Stimulated activated CD8-positive, alpha-beta memory T cell treated with anti-CD3 and anti-CD28 coated beads, Interleukin-7, amount 100 ng/mL, for 24 hours (primary cell): ENCODE data around the gene GARIN5B.
"Not testable (repeated sequence)": the region's sequence is repeated elsewhere in the genome, so short reads cannot be mapped to it uniquely, and the experiment has no call there.

Experiments
- DNase-seq: peaks from one replicate; pipeline ENCODE4 v3.0.0-alpha.2; 2020; ENCODE audit warnings: low read depth

GARIN5B gene

GRCh38 chr19:55362990-55363716, at the start of gene GARIN5B:
TSS of gene GARIN5B (minus strand) at chr19:55363260. CDS start at chr19:55363066, 194 bp downstream.
- no peak for DNase-seq

DNA sequence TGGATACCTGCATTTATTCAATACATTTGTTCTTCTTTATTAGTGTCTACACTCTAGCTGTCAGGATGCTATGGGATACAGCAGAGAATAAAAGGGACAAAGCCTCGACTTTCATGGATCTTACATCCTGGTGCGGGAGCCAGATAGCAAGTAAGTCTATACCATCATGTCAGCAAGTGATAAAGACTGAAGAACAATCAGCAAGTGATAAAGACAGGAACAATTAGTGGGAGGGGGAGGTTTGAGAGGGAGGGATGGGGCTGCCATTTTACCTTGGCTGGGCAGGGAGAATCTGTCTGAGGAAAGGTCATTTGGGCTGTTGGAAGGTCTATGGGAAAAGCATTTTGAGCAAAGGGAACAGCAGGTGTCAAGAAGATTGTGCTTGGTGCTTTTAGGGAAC, 47.1 kb upstream of the GARIN5B start:
- no peak for DNase-seq

GRCh38 chr19:55409179-55409578, 46.1 kb upstream of the GARIN5B start:
- DNase-seq = not testable (repeated sequence)

GRCh38 chr19:55408533-55408872, 45.4 kb upstream of the GARIN5B start:
- no peak for DNase-seq

GRCh38 chr19:55407800-55408532, 44.9 kb upstream of the GARIN5B start:
- peak; percentile 93 for DNase-seq

GRCh38 chr19:55407550-55407799, 44.4 kb upstream of the GARIN5B start, which contains the start of gene UBE2S:
TSS of gene UBE2S (minus strand) at chr19:55407788. CDS start at chr19:55407589, 199 bp downstream.
- not testable (repeated sequence) for DNase-seq

GRCh38 chr19:55406826-55407549, 43.9 kb upstream of the GARIN5B start:
- no peak for DNase-seq

GRCh38 chr19:55406091-55406825, 43.2 kb upstream of the GARIN5B start:
- no peak for DNase-seq

DNA sequence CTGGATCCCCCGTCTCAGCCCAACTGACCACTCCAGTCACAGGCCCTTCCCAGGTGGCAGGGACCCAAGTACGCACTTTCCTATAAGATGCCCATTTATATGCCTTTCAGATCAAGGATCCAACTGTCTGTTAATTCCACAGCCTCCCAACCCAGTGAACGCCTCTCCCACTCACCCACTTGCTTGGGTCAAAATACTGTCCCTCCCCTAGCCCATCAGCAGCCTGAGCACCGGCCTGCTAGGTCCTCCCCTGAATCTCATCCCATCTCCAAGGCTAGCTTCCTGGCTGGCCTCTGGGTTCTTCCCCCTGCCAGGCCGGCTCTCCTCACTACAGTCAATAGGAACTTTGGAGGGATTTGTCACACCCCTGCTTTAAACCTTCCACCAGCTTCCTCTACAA, 42.6 kb upstream of the GARIN5B start:
- DNase-seq = no peak

DNA sequence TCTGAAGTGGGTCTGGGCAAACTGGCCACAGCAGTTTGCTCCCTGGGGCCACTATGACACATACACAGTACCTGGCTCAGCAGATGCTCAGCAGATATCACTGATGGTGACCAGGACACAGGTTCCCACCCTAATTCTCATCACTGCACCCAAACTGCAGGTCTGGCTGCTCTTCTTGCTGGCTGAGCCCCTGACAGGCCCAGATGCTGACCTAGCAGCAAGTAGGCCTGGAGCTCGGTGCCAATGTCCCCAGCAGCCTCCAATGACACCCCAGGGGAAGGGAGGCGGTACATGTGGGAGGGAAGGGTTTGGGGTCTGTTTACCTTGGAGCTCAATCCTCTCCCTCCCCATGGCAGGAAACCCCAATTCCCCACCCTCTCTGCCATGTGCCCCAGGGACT, 39.4 kb upstream of the GARIN5B start:
- no peak for DNase-seq

DNA sequence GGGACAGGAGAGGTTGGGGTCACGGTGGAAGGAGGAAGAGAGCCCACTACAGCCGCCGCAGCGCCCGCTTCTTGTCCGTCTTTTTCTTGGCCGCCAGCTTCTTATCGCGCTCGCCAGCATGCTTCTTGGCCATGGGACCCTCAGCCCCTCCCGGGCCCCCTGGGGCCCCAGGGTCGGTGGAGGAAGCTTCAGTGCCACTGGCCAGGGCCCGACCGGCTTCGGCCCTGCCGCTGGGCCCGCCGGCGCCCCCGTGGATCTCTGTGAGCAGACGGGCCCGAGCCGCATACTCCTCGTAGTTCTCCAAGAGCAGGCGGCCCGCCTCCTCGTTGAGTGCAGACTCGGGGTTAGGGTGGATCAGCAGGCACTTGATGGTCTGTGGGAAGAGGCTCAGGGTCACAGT, 38.3 kb upstream of the GARIN5B start:
- DNase-seq = not testable (repeated sequence)

DNA sequence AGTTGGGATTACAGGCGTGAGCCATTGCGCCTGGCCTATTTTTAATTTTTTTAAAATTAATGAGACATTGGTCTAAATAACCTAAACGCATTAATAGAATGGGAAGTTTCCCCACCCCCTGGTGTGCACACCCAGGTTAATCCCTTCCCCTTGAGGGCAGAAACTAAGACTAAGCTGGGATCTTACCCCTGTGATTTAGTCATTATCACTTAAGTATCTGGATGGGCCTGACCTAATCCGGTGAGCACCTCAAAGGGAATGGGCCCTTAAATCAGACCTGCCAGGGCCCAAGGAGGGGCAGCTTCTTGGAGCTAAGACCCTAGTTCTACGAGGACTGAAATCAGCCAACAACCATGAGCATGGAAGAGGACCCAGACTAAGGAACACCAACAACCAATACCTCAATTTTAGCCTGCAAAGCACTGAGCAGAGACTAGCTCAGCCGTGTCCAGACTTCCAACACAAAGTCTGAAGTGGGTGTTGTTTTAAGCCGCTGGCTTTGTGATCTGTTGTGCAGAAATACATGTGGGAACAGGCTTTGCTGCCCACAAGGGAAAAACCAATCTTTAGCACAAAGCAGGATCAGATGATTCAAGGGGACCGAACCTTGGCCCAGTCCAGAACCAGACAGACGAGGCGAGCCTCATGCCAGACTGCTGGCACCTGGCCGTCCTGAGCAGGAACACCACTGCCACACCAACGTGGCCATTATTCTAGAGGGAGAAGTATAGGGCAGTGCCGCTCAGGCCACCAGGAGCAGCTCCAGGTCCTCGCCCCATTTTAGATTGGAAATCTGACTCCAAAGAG, 37.4 kb upstream of the GARIN5B start:
- DNase-seq = no peak

- DNase-seq = no peak
Measured at GRCh38 chr19:55398200-55398925, 35.3 kb upstream of the GARIN5B start.

DNA sequence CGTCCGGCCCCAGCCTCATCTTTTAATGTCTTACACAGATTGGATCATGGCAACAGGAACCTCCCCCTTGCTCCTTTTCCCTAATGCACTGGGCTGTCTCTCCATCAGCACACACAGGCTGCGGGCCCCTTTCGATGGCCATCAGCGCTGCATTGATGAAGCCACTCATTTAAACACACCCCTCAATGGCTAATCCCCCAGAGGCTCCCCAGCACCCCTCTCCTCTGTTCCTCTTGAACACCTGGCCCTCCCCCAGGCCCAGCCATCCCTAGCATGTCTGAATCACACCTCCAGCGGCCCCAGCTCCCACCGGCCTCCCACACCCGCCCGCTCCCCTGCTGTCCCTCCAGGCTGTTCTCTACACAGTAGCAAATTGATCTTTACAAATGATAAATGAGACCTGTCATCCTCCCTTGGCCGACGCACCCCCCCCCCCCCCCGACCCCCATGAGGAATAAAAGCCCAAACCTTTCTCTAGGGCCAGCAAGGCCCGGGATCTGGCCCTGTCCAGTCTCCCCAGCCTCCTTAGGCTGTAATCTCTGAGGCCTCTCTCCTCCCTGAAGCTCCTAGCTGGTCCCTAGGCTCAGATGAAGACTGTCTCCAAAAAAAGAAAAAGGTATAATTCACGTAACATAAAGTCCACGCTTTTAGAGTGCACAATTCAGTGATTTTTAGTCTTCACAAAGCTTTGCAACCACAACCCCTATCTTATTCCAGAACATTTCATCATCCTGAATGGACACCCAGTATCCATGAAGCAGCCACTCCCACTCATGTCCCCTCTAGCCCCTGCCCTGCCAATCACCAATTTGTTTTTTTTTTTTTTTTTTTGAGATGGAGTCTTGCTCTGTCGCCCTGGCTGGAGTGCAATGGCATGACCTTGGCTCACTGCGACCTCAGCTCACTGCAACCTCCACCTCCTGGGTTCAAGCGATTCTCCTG, 30.0 kb upstream of the GARIN5B start:
- no peak for DNase-seq

GRCh38 chr19:55391702-55392615, 28.9 kb upstream of the GARIN5B start:
- no peak for DNase-seq

DNA sequence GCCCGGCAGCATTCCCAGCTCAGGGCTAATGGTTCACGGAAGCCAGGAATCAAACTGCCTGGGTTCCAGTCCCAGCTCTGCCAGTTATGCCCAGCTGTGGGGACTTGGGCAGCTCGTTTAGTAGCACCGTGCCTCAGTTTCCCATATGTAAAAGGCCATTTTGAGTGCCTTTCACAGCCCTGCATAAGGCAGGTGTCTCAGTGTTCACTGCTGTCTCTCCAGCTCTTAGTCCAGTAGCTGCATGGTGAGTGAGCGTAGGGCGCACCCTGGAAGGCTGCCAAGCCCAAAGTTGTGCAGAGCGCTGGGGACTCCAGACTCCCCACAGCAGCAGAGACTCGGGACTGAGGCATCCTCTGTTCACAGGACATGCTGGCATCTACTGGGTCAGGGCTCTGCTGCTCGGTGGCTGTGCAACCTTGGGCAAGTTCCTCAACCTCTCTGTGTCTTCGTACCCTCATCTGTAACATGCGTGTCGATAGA, 28.2 kb upstream of the GARIN5B start:
- DNase-seq = no peak

- no peak for DNase-seq
Measured at GRCh38 chr19:55390461-55390880, 27.4 kb upstream of the GARIN5B start.
